Adipocyte (in vitro differentiated cells): ENCODE data around the gene PPP1R3F.

Source experiments
- DNase-seq: peaks from one replicate; pipeline ENCODE4 v3.0.0-alpha.2; 2015; ENCODE audit warnings: low read depth
- H3K27me3 ChIP-seq: replicated peaks from 2 replicates; pipeline ENCODE4 v1.7.0; 2013; ENCODE audit warnings: mild to moderate bottlenecking, low read length, moderate library complexity; ENCODE audit not compliant: control insufficient read depth, insufficient read depth
- H3K36me3 ChIP-seq: 2 replicates; pipeline ENCODE4 v1.7.0; 2013; ENCODE audit warnings: low read length, mild to moderate bottlenecking, moderate library complexity; ENCODE audit not compliant: control insufficient read depth, insufficient read depth, severe bottlenecking
- H3K4me1 ChIP-seq: 2 replicates; pipeline ENCODE4 v1.7.0; 2013; ENCODE audit warnings: mild to moderate bottlenecking, low read length, moderate library complexity; ENCODE audit not compliant: control insufficient read depth, insufficient read depth
- H3K4me3 ChIP-seq: 2 replicates; pipeline ENCODE4 v1.7.0; 2013; ENCODE audit warnings: mild to moderate bottlenecking, low read length, moderate library complexity
- H3K9ac ChIP-seq: 2 replicates; pipeline ENCODE4 v1.7.0; 2013; ENCODE audit warnings: mild to moderate bottlenecking, low read length, moderate library complexity
- H3K9me3 ChIP-seq: 2 replicates; pipeline ENCODE4 v1.7.0; 2013; ENCODE audit warnings: mild to moderate bottlenecking, low read length, moderate library complexity; ENCODE audit not compliant: control insufficient read depth

PPP1R3F gene

GRCh38 chrX:49250066-49250465, 19.5 kb upstream of the PPP1R3F start:
- Histone ChIP-seq H3K9ac (no peak overlapping the region), H3K4me1 (no peaks in the 10 kb centered on the region), H3K4me3 (no peak overlapping the region), H3K36me3 (no peaks in the 10 kb centered on the region), H3K27me3 (no peaks in the 10 kb centered on the region), H3K9me3 (no peaks in the 10 kb centered on the region)
- no peak for DNase-seq

- Histone ChIP-seq H3K36me3 (no peaks in the 10 kb centered on the region), H3K9me3 (no peaks in the 10 kb centered on the region), H3K4me1 (no peaks in the 10 kb centered on the region), H3K27me3 (no peaks in the 10 kb centered on the region), H3K4me3 (no peak overlapping the region), H3K9ac (no peak overlapping the region)
- DNase-seq: no peak
These were observed 19.0 kb upstream of the PPP1R3F start for GRCh38 chrX:49250578-49250977.

GRCh38 chrX:49251325-49251724, 18.3 kb upstream of the PPP1R3F start:
- Histone ChIP-seq H3K4me3 (no peak overlapping the region), H3K4me1 (no peaks in the 10 kb centered on the region), H3K9ac (no peak overlapping the region), H3K27me3 (no peaks in the 10 kb centered on the region), H3K36me3 (no peaks in the 10 kb centered on the region), H3K9me3 (no peaks in the 10 kb centered on the region)
- DNase-seq: no peak

- no peak overlapping the region for H3K9ac ChIP-seq
- DNase-seq: no peak
- no peaks in the 10 kb centered on the region for H3K9me3 ChIP-seq
- peaks cover 14% of the 10 kb centered on the region for H3K27me3 ChIP-seq
- H3K4me3 ChIP-seq: no peak overlapping the region
- no peaks in the 10 kb centered on the region for H3K36me3 ChIP-seq
- no peaks in the 10 kb centered on the region for H3K4me1 ChIP-seq
These were observed 15.0 kb upstream of the PPP1R3F start for GRCh38 chrX:49254639-49255038.

GRCh38 chrX:49256268-49256995, 13.2 kb upstream of the PPP1R3F start:
- peaks cover 2% of the 10 kb centered on the region for H3K9me3 ChIP-seq
- no peaks in the 10 kb centered on the region for H3K4me1 ChIP-seq
- no peaks in the 10 kb centered on the region for H3K36me3 ChIP-seq
- H3K27me3 ChIP-seq: peaks cover 17% of the 10 kb centered on the region
- no peak for DNase-seq
- H3K9ac ChIP-seq: no peak overlapping the region
- H3K4me3 ChIP-seq: no peak overlapping the region

GRCh38 chrX:49257074-49257790, 12.4 kb upstream of the PPP1R3F start:
- H3K9ac ChIP-seq: no peak overlapping the region
- no peak overlapping the region for H3K4me3 ChIP-seq
- no peaks in the 10 kb centered on the region for H3K4me1 ChIP-seq
- peaks cover 2% of the 10 kb centered on the region for H3K9me3 ChIP-seq
- H3K27me3 ChIP-seq: peaks cover 17% of the 10 kb centered on the region
- no peaks in the 10 kb centered on the region for H3K36me3 ChIP-seq
- no peak for DNase-seq

GRCh38 chrX:49257846-49258748, 11.5 kb upstream of the PPP1R3F start:
- peaks cover 22% of the 10 kb centered on the region for H3K27me3 ChIP-seq
- no peaks in the 10 kb centered on the region for H3K4me1 ChIP-seq
- no peaks in the 10 kb centered on the region for H3K36me3 ChIP-seq
- no peak for DNase-seq
- H3K9ac ChIP-seq: no peak overlapping the region
- no peak overlapping the region for H3K4me3 ChIP-seq
- peaks cover 2% of the 10 kb centered on the region for H3K9me3 ChIP-seq

GRCh38 chrX:49258749-49259124, 10.9 kb upstream of the PPP1R3F start:
- Histone ChIP-seq H3K9me3 (peaks cover 2% of the 10 kb centered on the region), H3K36me3 (no peaks in the 10 kb centered on the region), H3K4me3 (no peak overlapping the region), H3K27me3 (peaks cover 22% of the 10 kb centered on the region), H3K4me1 (no peaks in the 10 kb centered on the region), H3K9ac (no peak overlapping the region)
- no peak for DNase-seq

- no peak overlapping the region for H3K9ac ChIP-seq
- H3K36me3 ChIP-seq: no peaks in the 10 kb centered on the region
- peaks cover 2% of the 10 kb centered on the region for H3K9me3 ChIP-seq
- no peak for DNase-seq
- H3K27me3 ChIP-seq: peaks cover 29% of the 10 kb centered on the region
- H3K4me1 ChIP-seq: no peaks in the 10 kb centered on the region
- H3K4me3 ChIP-seq: no peak overlapping the region
These were observed 9.2 kb upstream of the PPP1R3F start for GRCh38 chrX:49260221-49260985.

- no peak for DNase-seq
- H3K36me3 ChIP-seq: no peaks in the 10 kb centered on the region
- no peak overlapping the region for H3K9ac ChIP-seq
- H3K27me3 ChIP-seq: peaks cover 29% of the 10 kb centered on the region
- no peaks in the 10 kb centered on the region for H3K4me1 ChIP-seq
- H3K9me3 ChIP-seq: peaks cover 2% of the 10 kb centered on the region
- H3K4me3 ChIP-seq: no peak overlapping the region
These were observed 7.0 kb upstream of the PPP1R3F start for GRCh38 chrX:49262603-49263002.
